Thoracic aorta endothelial cell (primary cell): ENCODE results near the gene FCRL2. TPM values are rescaled to one million over a fixed set of nuclear protein-coding genes. Genes with fewer than 3 reads are reported as not detected.

Source experiments
- total RNA-seq: library from RNA; depleted of rRNA; stranded (reverse); fragments of >200 nt; gene quantifications from 2 replicates; pipeline ENCODE4 v1.2.3, GENCODE V29; 2012

FCRL2 gene
- not detected in 2 replicates for total RNA-seq

GRCh38 chr1:157776971-157777391 lies at the start of gene FCRL2:
Gene FCRL2 (minus strand): TSS chr1:157777132. CDS start chr1:157777073, 59 bp downstream.

GRCh38 chr1:157819896-157820295 lies 43.0 kb upstream of the FCRL2 start, which contains the start of gene FCRL1:
Gene FCRL1 (minus strand): TSS chr1:157820120. CDS start chr1:157820037, 83 bp downstream.

GRCh38 chr1:157700732-157701131 lies 76.2 kb downstream of the FCRL2 start, which contains the start of gene FCRL3:
Gene FCRL3 (minus strand): TSS chr1:157700769. CDS start chr1:157700489, 280 bp downstream.

Other genes with a start within 250 kb of the FCRL2 start
- gene FCRL5, start 224.6 kb downstream of the FCRL2 start, total RNA-seq = not detected in 2 replicates
- gene FCRL4, start 179.0 kb downstream of the FCRL2 start, total RNA-seq = not detected in 2 replicates
- gene FCRL3, start 76.4 kb downstream of the FCRL2 start, total RNA-seq = not detected in 2 replicates
- gene FCRL1, start 43.0 kb upstream of the FCRL2 start, total RNA-seq = not detected in 2 replicates
- gene CD5L, start 64.7 kb upstream of the FCRL2 start, total RNA-seq = not detected in 2 replicates
- gene KIRREL1, start 216.5 kb upstream of the FCRL2 start, total RNA-seq = 39.6 and 47.8 TPM in 2 replicates